Liver (tissue), 9 donors: ENCODE measurements around the gene RBMS3. TPM values are rescaled to one million over a fixed set of nuclear protein-coding genes. Genes with fewer than 3 reads are reported as not detected.

Experiments used
- DNase-seq: peaks from one replicate; pipeline ENCODE4 v3.0.0-alpha.2; 2017; ENCODE audit warnings: low spot score
- H3K27ac ChIP-seq, 2 donors: one replicate each; pipeline ENCODE4 v1.7.0; 2013; ENCODE audit warnings: inconsistent platforms in 2 of 2, low read length in 2 of 2, control low read depth in 1 of 2, low read depth in 1 of 2, mild to moderate bottlenecking in 1 of 2
- H3K27me3 ChIP-seq, 4 donors: one replicate each; pipeline versions ENCODE4 v1.6.1 to v1.7.0; 2013; ENCODE audit warnings: low read length in 3 of 4, inconsistent platforms in 1 of 4, mild to moderate bottlenecking in 1 of 4, moderate library complexity in 1 of 4; ENCODE audit not compliant: control insufficient read depth in 4 of 4, insufficient read depth in 4 of 4
- H3K36me3 ChIP-seq, 4 donors: one replicate each; pipeline versions ENCODE4 v1.6.1 to v1.7.0; 2013; ENCODE audit warnings: low read length in 3 of 4, mild to moderate bottlenecking in 3 of 4, low read depth in 1 of 4, moderate library complexity in 1 of 4; ENCODE audit not compliant: control insufficient read depth in 4 of 4, insufficient read depth in 3 of 4
- H3K4me1 ChIP-seq, 4 donors: one replicate each; pipeline versions ENCODE4 v1.6.1 to v1.7.0; 2013; ENCODE audit warnings: low read length in 3 of 4, mild to moderate bottlenecking in 3 of 4, moderate library complexity in 1 of 4; ENCODE audit not compliant: control insufficient read depth in 4 of 4, insufficient read depth in 4 of 4
- H3K4me3 ChIP-seq, 3 donors: one replicate each; pipeline versions ENCODE4 v1.6.1 to v1.7.0; 2013; ENCODE audit warnings: low read length in 3 of 3, control low read depth in 1 of 3, low read depth in 1 of 3, mild to moderate bottlenecking in 1 of 3
- H3K9ac ChIP-seq, 2 donors: one replicate each; pipeline ENCODE4 v1.7.0; 2013; ENCODE audit warnings: low read length in 2 of 2, mild to moderate bottlenecking in 2 of 2, moderate library complexity in 2 of 2, control low read depth in 1 of 2, low read depth in 1 of 2
- H3K9me3 ChIP-seq, 4 donors: one replicate each; pipeline versions ENCODE4 v1.6.1 to v1.7.0; 2013; ENCODE audit warnings: low read length in 3 of 4; ENCODE audit not compliant: control insufficient read depth in 4 of 4
- ATF3 ChIP-seq: IDR thresholded peaks from 2 replicates; pipeline ENCODE4 v1.6.1; 2016; ENCODE audit warnings: antibody characterized with exemption
- CTCF ChIP-seq: fragments of 150-350 bp; IDR thresholded peaks from 2 replicates; pipeline ENCODE4 v1.5.1; 2017; ENCODE audit warnings: improper control_type of control experiment, low read depth, low read length; ENCODE audit not compliant: missing input control
- FOXA1 ChIP-seq: IDR thresholded peaks from 2 replicates; pipeline ENCODE4 v1.6.1; 2016; ENCODE audit warnings: antibody characterized with exemption
- FOXA2 ChIP-seq: IDR thresholded peaks from 2 replicates; pipeline ENCODE4 v1.6.1; 2016; ENCODE audit warnings: antibody characterized with exemption
- GABPA ChIP-seq, 2 donors: IDR thresholded peaks in 1 of 2; conservative IDR thresholded peaks in 1 of 2; 2 replicates each; pipeline ENCODE4 v1.6.1; 2016; ENCODE audit warnings: antibody characterized with exemption in 2 of 2, mild to moderate bottlenecking in 1 of 2, moderate library complexity in 1 of 2
- HNF4A ChIP-seq, 2 donors: conservative IDR thresholded peaks; 2 replicates each; pipeline ENCODE4 v1.6.1; 2016; ENCODE audit warnings: antibody characterized with exemption in 2 of 2, mild to moderate bottlenecking in 2 of 2
- JUND ChIP-seq, 2 donors: IDR thresholded peaks; 2 replicates each; pipeline ENCODE4 v1.6.1; 2016; ENCODE audit warnings: antibody characterized with exemption in 2 of 2
- MAX ChIP-seq: IDR thresholded peaks from 2 replicates; pipeline ENCODE4 v1.6.1; 2016; ENCODE audit warnings: antibody characterized with exemption
- RAD21 ChIP-seq, 2 donors: IDR thresholded peaks; 2 replicates each; pipeline ENCODE4 v1.6.1; 2016; ENCODE audit warnings: antibody characterized with exemption in 2 of 2, mild to moderate bottlenecking in 2 of 2
- REST ChIP-seq: IDR thresholded peaks from 2 replicates; pipeline ENCODE4 v1.6.1; 2016; ENCODE audit warnings: antibody characterized with exemption, mild to moderate bottlenecking
- RXRA ChIP-seq, 2 donors: IDR thresholded peaks; 2 replicates each; pipeline ENCODE4 v1.6.1; 2017 to 2018; ENCODE audit warnings: antibody characterized with exemption in 2 of 2, mild to moderate bottlenecking in 1 of 2
- SP1 ChIP-seq: IDR thresholded peaks from 2 replicates; pipeline ENCODE4 v1.6.1; 2018; ENCODE audit warnings: antibody characterized with exemption, mild to moderate bottlenecking
- YY1 ChIP-seq: IDR thresholded peaks from 2 replicates; pipeline ENCODE4 v1.6.1; 2016; ENCODE audit warnings: antibody characterized with exemption, mild to moderate bottlenecking
- WGBS: extraction: QIAGEN DNeasy Blood & Tissue Kit; methylation state at CpG from one replicate; pipeline ENCODE4 v1.1.7; 2013; 5-methylcytosine and 5-hydroxymethylcytosine counted together
- polyA plus RNA-seq, 2 donors: library from polyadenylated mRNA; stranded (reverse) in 1 of 2; unstranded in 1 of 2; fragments of 200-250 nt in 1 of 2; fragments of >200 nt in 1 of 2; fragmentation: Nextera tagmentation in 1 of 2; extraction: Ambion mirVana in 1 of 2; gene quantifications; one replicate each; pipeline versions ENCODE4 v1.2.1 to v1.2.3, GENCODE V29; 2013 to 2015
- total RNA-seq, 2 donors: library from RNA; depleted of rRNA; stranded (reverse); fragments of >200 nt; gene quantifications; one replicate each; pipeline ENCODE4 v1.2.3, GENCODE V29; 2014
- donor health status: healthy.
- donor health status: healthy.
- donor health status: healthy.
- donor health status: healthy.
- donor health status: healthy.

The RBMS3 gene
- total and polyA plus RNA-seq, 4 donors: 1.2 to 14.9 (median 9.3) TPM

GRCh38 chr3:29914861-29915524 is 634.1 kb downstream of the RBMS3 start:
- H3K36me3 ChIP-seq: no peaks in the 10 kb centered on the region
- H3K9ac ChIP-seq: no peak overlapping the region
- DNase-seq: no peak
- WGBS: 79% methylated on average over 3 of the region's 3 CpGs
- no peak overlapping the region for H3K27ac ChIP-seq
- no peak overlapping the region for H3K4me3 ChIP-seq
- H3K27me3 ChIP-seq: no peaks in the 10 kb centered on the region
- TF ChIP-seq FOXA2: no peak
- TF ChIP-seq HNF4A (conservative IDR thresholded peaks at IDR 0.05): no peak
- no peak for TF ChIP-seq MAX
- TF ChIP-seq ATF3: no peak
- no peak for TF ChIP-seq REST
- TF ChIP-seq YY1: no peak
- no peaks in the 10 kb centered on the region for H3K4me1 ChIP-seq
- no peaks in the 10 kb centered on the region for H3K9me3 ChIP-seq

DNA sequence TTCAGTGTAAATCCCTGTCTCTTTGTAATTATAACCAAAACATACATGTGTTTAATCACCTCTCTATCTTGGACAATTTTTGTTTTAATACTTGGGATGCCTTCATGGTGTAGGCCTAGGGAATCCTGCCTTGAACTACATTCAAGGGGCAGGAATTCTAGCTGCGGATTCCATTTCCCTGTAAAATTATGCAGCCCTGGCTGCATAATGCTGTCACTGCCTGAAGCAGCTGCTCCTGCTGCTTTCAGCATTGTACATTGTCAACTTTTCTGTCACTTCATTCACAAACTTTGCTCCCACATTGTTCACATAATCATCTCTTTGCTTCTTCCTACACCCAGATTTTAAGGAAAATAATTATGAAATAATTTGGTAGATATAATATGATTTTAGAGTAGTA is 638.7 kb downstream of the RBMS3 start:
- Histone ChIP-seq H3K36me3 (no peaks in the 10 kb centered on the region), H3K9ac (no peak overlapping the region), H3K9me3 (peaks cover 0 to 2% (median 0%) of the 10 kb centered on the region in 4 donors), H3K4me1 (no peaks in the 10 kb centered on the region), H3K27ac (no peak overlapping the region), H3K4me3 (no peak overlapping the region), H3K27me3 (no peaks in the 10 kb centered on the region)
- no peak for DNase-seq
- no peak for TF ChIP-seq MAX
- TF ChIP-seq FOXA2: no peak
- no peak for TF ChIP-seq REST
- TF ChIP-seq RXRA (IDR thresholded peaks at IDR 0.05): no peak
- no peak for TF ChIP-seq RAD21 (IDR thresholded peaks at IDR 0.05)
- no peak for TF ChIP-seq GABPA (IDR thresholded peaks at IDR 0.05 in 1 of 2, conservative IDR thresholded peaks at IDR 0.05 in 1 of 2)
- TF ChIP-seq JUND (IDR thresholded peaks at IDR 0.05): no peak
- TF ChIP-seq ATF3: no peak
- TF ChIP-seq CTCF: no peak
- no peak for TF ChIP-seq HNF4A (conservative IDR thresholded peaks at IDR 0.05)
- TF ChIP-seq SP1: no peak
- TF ChIP-seq YY1: no peak
- TF ChIP-seq FOXA1: no peak
- WGBS: 74% methylated on average over 1 of the region's 1 CpG
